ENCODE results near the gene GMDS. TPM values are rescaled to one million over a fixed set of nuclear protein-coding genes. Genes with fewer than 3 reads are reported as not detected.

The GMDS gene
- total and polyA plus RNA-seq, 2 donors (not counting 1 experiment from before 2014, with no cell fraction given): 11.5 to 16.4 TPM

DNA sequence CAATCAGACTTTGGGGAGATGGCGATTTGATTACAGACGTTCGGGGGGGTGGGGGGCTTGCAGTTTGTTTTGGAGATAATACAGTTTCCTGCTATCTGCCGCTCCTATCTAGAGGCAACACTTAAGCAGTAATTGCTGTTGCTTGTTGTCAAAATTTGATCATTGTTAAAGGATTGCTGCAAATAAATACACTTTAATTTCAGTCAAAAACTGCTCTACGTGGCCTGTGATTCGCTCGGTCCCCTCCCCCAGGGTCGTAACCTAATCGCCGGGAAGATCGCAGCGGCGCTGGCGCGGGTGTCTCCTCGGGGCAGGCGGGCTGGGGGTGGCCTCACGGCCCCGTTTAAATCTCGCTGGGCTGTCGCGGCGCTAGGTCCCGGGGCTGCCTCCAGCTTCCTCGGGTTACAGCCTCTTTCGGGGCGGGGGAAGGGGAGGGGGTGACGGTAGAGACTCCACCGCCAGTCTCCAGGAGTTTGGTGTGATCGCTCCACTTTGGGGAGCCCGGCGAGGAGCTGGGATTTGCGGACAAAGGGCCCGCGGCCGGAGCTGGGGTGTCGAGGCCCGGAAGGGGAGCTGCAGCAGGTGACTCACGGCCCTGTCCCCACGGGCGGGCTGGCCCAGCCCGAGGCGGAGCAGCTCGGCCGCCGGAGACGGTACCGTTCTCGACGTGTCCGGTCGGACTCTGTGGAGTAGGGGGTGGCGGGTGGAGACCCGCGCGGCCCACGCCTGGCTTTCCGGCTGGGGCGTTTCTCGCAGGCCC lies 631.5 kb downstream of the GMDS start:
- H3K4me3 ChIP-seq (ENCODE audit: control extremely low read depth in 1 of 5, extremely low read depth in 1 of 5, insufficient read depth in 1 of 5, low read depth in 2 of 5, low read length in 4 of 5): no peak overlapping the region
- CTCF ChIA-PET: interaction anchor here (1.5 to 1.7 kb wide), 2 partner anchors 490 to 740 kb away, joined by 7 to 9 read pairs; no protein-coding TSS in a partner anchor
- no peaks in the 10 kb centered on the region for H3K9me3 Mint-ChIP-seq (ENCODE audit: insufficient read depth)

DNA sequence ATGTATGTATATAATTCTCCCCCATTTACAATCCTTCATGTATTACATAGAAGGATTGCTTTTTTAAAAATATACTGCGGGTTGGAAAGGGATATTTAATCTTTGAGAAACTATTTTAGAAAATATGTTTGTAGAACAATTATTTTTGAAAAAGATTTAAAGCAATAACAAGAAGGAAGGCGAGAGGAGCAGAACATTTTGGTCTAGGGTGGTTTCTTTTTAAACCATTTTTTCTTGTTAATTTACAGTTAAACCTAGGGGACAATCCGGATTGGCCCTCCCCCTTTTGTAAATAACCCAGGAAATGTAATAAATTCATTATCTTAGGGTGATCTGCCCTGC lies 632.1 kb downstream of the GMDS start:
- Mint-ChIP-seq H3K9me3 (ENCODE audit: insufficient read depth) (no peaks in the 10 kb centered on the region), H3K4me3 (no peak overlapping the region), H3K4me1 (peaks cover 23% of the 10 kb centered on the region), H3K27ac (no peak overlapping the region), H3K27me3 (peaks cover 51% of the 10 kb centered on the region)
- no peak overlapping the region for H3K4me3 ChIP-seq (ENCODE audit: control extremely low read depth in 1 of 5, extremely low read depth in 1 of 5, insufficient read depth in 1 of 5, low read depth in 2 of 5, low read length in 4 of 5)
- H3K4me2 ChIP-seq (replicated peaks; ENCODE audit: low read depth, low read length, poor library complexity, severe bottlenecking): no peak overlapping the region
- POLR2A ChIA-PET: no interaction called here
- H3K36me3 ChIP-seq (replicated peaks in 1 of 2; ENCODE audit: control extremely low read depth in 1 of 2, control insufficient read depth in 1 of 2, extremely low read depth in 1 of 2, insufficient read depth in 2 of 2, low read length in 1 of 2): no peaks in the 10 kb centered on the region
- intact Hi-C loops (cut with micrococcal nuclease): loop anchor here (5.0 kb wide), 1 partner anchor 226 kb away; the partner anchor contains the start of gene FOXF2
- DNase-seq (no peak), ATAC-seq (ENCODE audit: low read depth) (no peak)
- no peak overlapping the region for H2AFZ ChIP-seq (ENCODE audit: insufficient read depth, low read depth, low read length, poor library complexity, severe bottlenecking)
- H3K9me3 ChIP-seq (ENCODE audit: control extremely low read depth in 1 of 3, control insufficient read depth in 2 of 3, insufficient read depth in 1 of 3, low read length in 2 of 3): peaks cover 0 to 38% (median 7%) of the 10 kb centered on the region in 3 donors
- H4K20me1 ChIP-seq (ENCODE audit: control insufficient read depth, insufficient read depth, low read length, poor library complexity, severe bottlenecking): peaks cover 7% of the 10 kb centered on the region
- no CpG with 5 or more reads among the region's 3 CpGs for WGBS (ENCODE audit: insufficient coverage)
- CTCF ChIA-PET: no interaction called here
- H3K79me2 ChIP-seq (ENCODE audit: control insufficient read depth, insufficient read depth, low read length): no peaks in the 10 kb centered on the region
- H3K27me3 ChIP-seq (replicated peaks in 1 of 4; ENCODE audit: control extremely low read depth in 1 of 4, control insufficient read depth in 3 of 4, insufficient read depth in 4 of 4, low read length in 3 of 4): peaks cover 0 to 70% (median 49%) of the 10 kb centered on the region in 4 experiments
- TF ChIP-seq, protein P1, sequence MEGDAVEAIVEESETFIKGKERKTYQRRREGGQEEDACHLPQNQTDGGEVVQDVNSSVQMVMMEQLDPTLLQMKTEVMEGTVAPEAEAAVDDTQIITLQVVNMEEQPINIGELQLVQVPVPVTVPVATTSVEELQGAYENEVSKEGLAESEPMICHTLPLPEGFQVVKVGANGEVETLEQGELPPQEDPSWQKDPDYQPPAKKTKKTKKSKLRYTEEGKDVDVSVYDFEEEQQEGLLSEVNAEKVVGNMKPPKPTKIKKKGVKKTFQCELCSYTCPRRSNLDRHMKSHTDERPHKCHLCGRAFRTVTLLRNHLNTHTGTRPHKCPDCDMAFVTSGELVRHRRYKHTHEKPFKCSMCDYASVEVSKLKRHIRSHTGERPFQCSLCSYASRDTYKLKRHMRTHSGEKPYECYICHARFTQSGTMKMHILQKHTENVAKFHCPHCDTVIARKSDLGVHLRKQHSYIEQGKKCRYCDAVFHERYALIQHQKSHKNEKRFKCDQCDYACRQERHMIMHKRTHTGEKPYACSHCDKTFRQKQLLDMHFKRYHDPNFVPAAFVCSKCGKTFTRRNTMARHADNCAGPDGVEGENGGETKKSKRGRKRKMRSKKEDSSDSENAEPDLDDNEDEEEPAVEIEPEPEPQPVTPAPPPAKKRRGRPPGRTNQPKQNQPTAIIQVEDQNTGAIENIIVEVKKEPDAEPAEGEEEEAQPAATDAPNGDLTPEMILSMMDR (IDR thresholded peaks at IDR 0.05): no peak
- no peak for TF ChIP-seq EZH2 (IDR thresholded peaks at IDR 0.05; ENCODE audit: borderline replicate concordance, insufficient read depth, low read depth, low read length, poor library complexity, severe bottlenecking)
- H3K27ac ChIP-seq (ENCODE audit: low read length in 2 of 2): no peak overlapping the region
- peaks cover 38 to 44% of the 10 kb centered on the region in 2 donors for H3K4me1 ChIP-seq (ENCODE audit: control insufficient read depth in 2 of 2, insufficient read depth in 2 of 2, low read length in 2 of 2)
- no peak overlapping the region for H3K9ac ChIP-seq (ENCODE audit: low read length)

More for the DNA sequence above, 631.5 kb downstream of the GMDS start:
- H2AFZ ChIP-seq (ENCODE audit: insufficient read depth, low read depth, low read length, poor library complexity, severe bottlenecking): no peak overlapping the region
- peak overlapping the region; percentile 32 for H3K27ac Mint-ChIP-seq
- H3K9ac ChIP-seq (ENCODE audit: low read length): peak overlapping the region; percentile 2
- WGBS (ENCODE audit: insufficient coverage): 10% methylated on average over 58 of the region's 60 CpGs
- peaks cover 51% of the 10 kb centered on the region for H3K27me3 Mint-ChIP-seq
- H3K4me2 ChIP-seq (replicated peaks; ENCODE audit: low read depth, low read length, poor library complexity, severe bottlenecking): peak overlapping the region; percentile 74
- H3K4me1 Mint-ChIP-seq: peaks cover 20% of the 10 kb centered on the region
- H3K36me3 ChIP-seq (replicated peaks in 1 of 2; ENCODE audit: control extremely low read depth in 1 of 2, control insufficient read depth in 1 of 2, extremely low read depth in 1 of 2, insufficient read depth in 2 of 2, low read length in 1 of 2): no peaks in the 10 kb centered on the region
- TF ChIP-seq EZH2 (IDR thresholded peaks at IDR 0.05; ENCODE audit: borderline replicate concordance, insufficient read depth, low read depth, low read length, poor library complexity, severe bottlenecking): peak; percentile 66
- TF ChIP-seq, protein P1 (IDR thresholded peaks at IDR 0.05): no peak
- DNase-seq: peak; percentile 43
- no peaks in the 10 kb centered on the region for H3K79me2 ChIP-seq (ENCODE audit: control insufficient read depth, insufficient read depth, low read length)
- peak overlapping the region; percentile 19 for H3K4me3 Mint-ChIP-seq
- ATAC-seq (ENCODE audit: low read depth): no peak
- H4K20me1 ChIP-seq (ENCODE audit: control insufficient read depth, insufficient read depth, low read length, poor library complexity, severe bottlenecking): peaks cover 7% of the 10 kb centered on the region
- peaks cover 0 to 34% (median 7%) of the 10 kb centered on the region in 3 donors for H3K9me3 ChIP-seq (ENCODE audit: control extremely low read depth in 1 of 3, control insufficient read depth in 2 of 3, insufficient read depth in 1 of 3, low read length in 2 of 3)
- H3K27ac ChIP-seq (ENCODE audit: low read length in 2 of 2): no peak overlapping the region
- POLR2A ChIA-PET: no interaction called here
- intact Hi-C loops (cut with micrococcal nuclease): loop anchor here (5.0 kb wide), 1 partner anchor 227 kb away; the partner anchor contains the start of gene FOXF2
- H3K4me1 ChIP-seq (ENCODE audit: control insufficient read depth in 2 of 2, insufficient read depth in 2 of 2, low read length in 2 of 2): peaks cover 34 to 40% of the 10 kb centered on the region in 2 donors
- H3K27me3 ChIP-seq (replicated peaks in 1 of 4; ENCODE audit: control extremely low read depth in 1 of 4, control insufficient read depth in 3 of 4, insufficient read depth in 4 of 4, low read length in 3 of 4): peaks cover 0 to 71% (median 51%) of the 10 kb centered on the region in 4 experiments
